ENCODE data around the gene WNK1.
"Not testable (repeated sequence)": the region's sequence is repeated elsewhere in the genome, so short reads cannot be mapped to it uniquely, and the experiment has no call there.

WNK1 gene

DNA sequence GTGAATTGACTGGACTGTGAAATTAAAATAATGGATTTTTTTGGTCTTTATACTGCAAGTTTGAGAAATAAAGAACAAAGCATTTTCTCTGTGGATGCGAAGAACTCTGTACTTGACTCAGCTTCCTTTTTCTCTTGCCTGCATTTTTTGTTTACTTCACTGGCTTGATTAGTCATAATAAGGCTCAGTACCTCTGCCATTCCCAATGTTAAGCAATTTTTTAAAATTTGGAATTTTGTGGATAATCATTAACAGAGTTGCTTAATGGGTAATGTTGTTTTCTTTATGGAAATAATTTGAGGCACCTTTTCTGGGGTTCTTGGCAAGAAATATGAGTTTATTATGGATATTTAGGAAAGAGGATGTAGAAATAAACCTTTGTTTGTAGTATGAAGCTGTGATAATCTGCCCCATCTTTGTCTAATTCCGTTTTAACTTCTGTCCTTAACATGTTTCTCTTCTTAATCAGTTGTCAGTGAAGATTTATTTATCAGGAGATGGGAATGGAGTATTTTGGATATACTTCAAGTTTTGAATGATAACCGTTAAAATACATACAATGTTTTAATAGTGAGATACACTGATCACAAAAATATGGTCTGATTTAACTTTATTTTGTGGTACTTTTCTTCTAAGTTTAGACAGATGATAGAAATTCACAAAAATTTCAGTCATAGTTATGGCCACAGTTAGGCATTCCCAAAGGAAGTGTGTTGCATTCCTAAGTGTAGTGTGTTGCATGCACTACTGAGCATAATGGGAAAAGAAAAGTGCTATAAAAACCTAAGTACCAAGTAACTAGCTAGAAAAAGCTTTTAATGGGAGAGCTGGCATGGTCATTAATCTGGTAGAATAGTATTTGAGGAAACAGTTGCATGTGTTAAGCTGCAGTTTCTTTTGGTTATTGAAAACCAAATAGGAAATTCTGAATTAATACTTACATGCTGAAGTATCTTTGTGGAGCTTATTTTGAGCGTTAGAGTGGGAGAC is 27.7 kb downstream of the WNK1 start:
- no peak for DNase-seq

DNA sequence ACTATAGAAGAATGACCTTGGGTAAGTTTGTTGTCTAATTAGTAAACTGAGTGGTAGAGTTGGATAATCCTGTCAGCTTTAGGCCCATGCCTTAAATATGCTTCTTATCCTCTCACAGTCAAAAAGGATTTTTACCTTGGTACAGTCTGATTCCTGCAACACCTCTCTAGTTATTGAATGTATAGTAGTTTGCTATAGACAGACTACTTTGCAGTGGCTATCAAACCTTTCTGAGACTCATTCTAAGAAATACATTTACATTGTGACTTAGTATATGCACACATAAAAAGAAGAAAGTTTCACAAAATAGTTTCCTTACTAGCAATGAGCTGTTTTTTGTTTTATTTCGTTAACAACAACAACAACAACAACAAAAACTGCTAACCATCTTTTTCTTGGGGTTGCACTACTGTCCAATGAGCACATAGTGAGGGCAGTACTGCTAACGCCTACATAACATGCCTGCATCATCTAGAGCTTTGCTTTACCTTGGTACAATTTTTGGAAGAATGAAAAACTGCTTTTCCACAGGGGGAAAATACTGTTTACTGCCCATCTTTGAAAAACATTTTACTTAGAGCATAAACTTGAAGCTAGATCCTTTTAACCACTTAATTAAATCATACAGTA is 28.5 kb downstream of the WNK1 start:
- no peak for DNase-seq

- no peak for DNase-seq
Observed at GRCh38 chr12:785706-786105, 33.3 kb downstream of the WNK1 start.

- no peak for DNase-seq
Observed at GRCh38 chr12:788288-788687, 35.9 kb downstream of the WNK1 start.

DNA sequence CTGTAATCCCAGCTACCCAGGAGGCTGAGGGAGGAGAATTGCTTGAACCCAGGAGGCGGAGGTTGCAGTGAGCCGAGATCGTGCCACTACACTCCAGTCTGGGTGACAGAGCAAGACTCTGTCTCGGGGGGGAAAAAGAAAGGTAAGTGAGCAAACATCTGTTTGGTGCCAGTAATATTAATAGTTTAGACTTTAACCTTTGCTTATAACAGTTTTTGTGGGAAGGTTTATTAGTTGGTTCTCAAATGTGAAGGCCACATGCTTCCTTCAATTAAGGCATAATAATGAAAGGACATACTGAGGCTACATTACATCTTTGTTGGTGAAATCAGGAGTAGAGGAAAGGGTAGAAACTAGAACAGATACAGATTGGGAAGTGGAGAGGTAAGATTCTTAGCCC is 36.4 kb downstream of the WNK1 start:
- not testable (repeated sequence) for DNase-seq

DNA sequence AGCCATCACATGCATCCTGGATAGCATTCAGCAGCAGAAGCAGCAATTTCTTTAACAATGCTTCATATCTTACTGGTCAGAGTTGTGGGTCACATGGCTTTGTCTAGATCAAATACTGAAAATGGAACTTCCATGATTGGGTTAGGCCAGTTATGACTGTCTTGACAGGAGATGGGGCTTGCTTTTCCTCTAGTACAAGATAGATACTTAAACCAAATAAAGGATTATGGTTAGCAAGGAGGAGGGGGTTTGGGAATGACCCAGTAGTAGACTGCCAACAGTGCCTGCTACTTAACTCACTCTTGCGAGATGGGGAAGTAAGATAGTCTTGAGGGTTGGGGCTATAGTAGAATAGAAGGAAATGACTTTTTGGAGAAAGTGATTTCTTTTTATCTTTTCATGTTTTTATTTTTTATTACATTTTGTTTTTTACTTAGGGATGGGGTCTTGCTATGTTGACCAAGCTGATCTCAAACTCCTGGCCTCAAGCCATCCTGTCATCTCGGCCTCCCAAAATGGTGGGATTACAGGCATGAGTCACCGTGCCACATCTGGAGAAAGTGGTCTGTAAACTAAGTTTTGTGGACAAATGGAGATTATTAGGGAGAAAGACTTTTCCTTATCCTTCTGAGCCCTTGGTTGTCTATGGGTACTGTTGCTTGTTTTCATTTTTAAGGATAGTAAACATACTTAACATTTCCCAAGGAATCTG is 37.6 kb downstream of the WNK1 start:
- peak; percentile 61 for DNase-seq

- DNase-seq = no peak
Observed at GRCh38 chr12:790608-791007, 38.2 kb downstream of the WNK1 start.

DNA sequence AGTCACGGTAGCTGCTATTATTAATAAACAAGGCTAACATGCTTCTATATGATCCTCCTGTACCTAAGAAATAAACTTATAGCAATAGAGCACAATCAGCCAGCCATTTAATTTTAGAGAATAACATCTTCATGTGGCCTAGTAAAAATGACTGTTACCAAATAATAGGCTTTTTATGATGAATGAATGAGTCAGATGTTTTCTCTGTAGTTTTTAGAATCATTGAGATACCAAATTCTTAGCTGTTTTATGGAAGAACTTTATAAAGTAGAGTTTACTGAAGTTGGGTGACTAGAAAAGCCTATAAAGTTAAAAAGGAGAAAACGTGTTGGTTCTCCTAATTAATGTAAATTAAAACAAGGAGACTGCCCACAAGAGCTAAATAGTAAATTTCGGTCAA is 40.7 kb downstream of the WNK1 start:
- DNase-seq = no peak

GRCh38 chr12:793711-794110 is 41.3 kb downstream of the WNK1 start:
- DNase-seq = no peak

- DNase-seq = peak; percentile 65
Observed at GRCh38 chr12:795305-795704, 42.9 kb downstream of the WNK1 start.

GRCh38 chr12:800401-800800 is 48.0 kb downstream of the WNK1 start:
- peak; percentile 48 for DNase-seq

DNA sequence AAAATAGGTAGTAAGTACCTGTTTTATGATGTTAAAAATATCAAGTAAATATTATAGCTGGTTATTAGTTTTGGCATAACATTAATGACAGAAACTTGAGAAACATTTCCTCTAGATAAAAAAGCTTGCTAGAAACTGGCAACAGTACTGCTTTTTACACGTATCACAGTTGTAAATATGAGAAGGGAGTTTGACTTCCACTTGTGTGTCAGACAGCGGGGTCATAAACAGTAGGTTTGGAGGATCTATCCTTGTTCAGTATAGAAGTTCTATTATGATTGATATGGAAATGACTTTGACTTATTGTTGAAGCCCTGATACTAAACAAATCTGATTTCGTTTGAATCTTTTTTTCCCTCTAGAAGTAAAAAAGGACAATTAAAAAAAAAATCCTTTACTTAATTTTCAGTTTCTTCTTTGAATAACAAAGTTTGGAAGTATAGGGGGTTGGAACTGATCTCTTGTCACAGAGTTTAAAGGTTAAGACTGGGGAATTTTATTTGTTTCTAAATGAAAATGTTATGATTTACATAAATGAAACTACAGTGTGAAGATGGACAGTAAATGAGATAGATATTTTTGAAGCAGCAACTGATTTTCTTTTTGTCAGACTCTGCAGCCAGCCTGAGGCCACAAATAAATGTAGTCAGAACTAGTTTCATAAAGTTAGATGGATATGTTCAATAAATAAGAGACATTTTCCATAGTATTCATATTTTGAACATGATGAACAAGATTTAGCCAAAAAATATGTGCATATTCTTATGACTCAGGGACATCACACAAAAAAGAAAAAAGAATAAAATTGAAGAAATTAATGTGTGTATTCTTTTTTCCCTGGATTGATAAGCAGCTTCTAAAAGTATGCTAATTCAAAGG is 50.1 kb downstream of the WNK1 start:
- no peak for DNase-seq

GRCh38 chr12:805022-805632 is 52.7 kb downstream of the WNK1 start:
- peak; percentile 80 for DNase-seq

DNA sequence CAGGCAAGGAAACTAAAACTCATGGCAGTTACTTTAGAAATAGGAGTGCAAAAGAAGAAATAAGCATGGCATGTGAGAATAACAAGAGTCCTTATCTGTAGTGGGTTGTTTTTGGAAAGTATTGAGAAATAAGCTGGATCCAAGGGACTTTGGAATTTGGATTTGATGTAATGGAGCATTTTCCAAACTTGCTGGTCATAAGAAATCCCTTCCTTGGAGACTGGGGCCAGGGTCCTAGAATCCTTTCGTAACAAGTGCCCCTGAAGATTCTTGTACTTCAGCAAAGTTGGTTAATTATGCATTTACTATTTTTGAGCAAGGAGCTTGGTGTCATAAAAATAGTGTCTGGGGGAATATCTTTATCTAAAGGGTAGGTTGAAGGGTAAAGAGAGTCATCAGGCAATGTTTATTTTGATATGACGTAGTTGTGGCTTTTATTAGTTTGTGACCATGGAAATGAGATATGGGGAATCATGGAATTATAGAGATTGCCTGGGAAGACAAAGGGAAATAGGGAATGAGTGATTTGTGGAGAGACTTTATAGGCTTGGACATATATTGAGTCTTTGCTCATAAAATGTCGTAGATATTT is 53.9 kb downstream of the WNK1 start:
- peak; percentile 41 for DNase-seq

- no peak for DNase-seq
Observed at GRCh38 chr12:807041-807735, 54.8 kb downstream of the WNK1 start.

- DNase-seq = no peak
Observed at GRCh38 chr12:810116-810515, 57.7 kb downstream of the WNK1 start.

GRCh38 chr12:810671-811415 is 58.5 kb downstream of the WNK1 start:
- no peak for DNase-seq

- no peak for DNase-seq
Observed at GRCh38 chr12:812950-813349, 60.6 kb downstream of the WNK1 start.

- not testable (repeated sequence) for DNase-seq
Observed at GRCh38 chr12:817456-817855, 65.1 kb downstream of the WNK1 start.

DNA sequence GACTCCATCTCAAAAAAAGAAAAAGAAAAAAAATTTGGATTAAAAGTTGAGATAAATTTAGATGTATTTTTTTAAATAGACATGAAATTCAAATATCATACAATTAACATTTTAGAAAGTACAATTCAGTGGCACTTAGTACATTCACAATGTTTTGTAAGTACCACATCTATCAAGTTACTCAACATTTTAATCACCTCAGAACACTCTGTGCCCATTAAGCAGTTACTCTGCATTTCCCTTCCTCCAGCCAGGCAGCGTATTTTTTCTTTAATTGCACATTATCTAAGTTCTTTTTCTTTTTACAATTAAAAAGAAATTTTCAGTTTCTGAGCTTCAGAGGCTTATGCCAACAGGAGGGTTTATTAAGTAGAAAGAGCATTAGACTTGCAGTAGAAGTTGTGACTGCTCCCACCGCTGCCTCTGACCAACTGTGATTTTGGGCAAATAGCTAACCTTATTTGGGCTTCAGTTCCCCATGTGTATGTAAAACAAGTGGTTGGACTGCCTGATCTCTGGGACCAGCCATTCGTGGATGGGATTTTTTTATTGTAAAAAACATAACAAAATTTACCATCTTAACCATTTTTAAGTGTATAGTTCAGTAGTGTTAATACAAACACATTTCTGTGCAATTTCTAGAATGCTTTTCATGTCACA is 65.7 kb downstream of the WNK1 start:
- DNase-seq = no peak

Measured in OCI-M1 (cell line).